Glutamatergic neuron (in vitro differentiated cells): Measurements from ENCODE around the gene SPANXN2. TPM values are rescaled to one million over a fixed set of nuclear protein-coding genes. Genes with fewer than 3 reads are reported as not detected.
A peak's percentile ranks its signal among the peaks of the same experiment; 100 is the strongest.
"Not testable (repeated sequence)": the region's sequence is repeated elsewhere in the genome, so short reads cannot be mapped to it uniquely, and the experiment has no call there.

Experiments
- DNase-seq: peaks from one replicate; pipeline ENCODE4 v3.0.0; 2022
- H3K27ac Mint-ChIP-seq: one replicate; pipeline ENCODE4 v1.8.0; 2020; ENCODE audit warnings: mild to moderate bottlenecking, mixed read lengths, inconsistent platforms; ENCODE audit not compliant: unreplicated experiment
- H3K27me3 Mint-ChIP-seq: one replicate; pipeline ENCODE4 v1.8.0; 2020; ENCODE audit warnings: mild to moderate bottlenecking, moderate library complexity, mixed read lengths, inconsistent platforms; ENCODE audit not compliant: unreplicated experiment
- H3K36me3 Mint-ChIP-seq: one replicate; pipeline ENCODE4 v1.8.0; 2020; ENCODE audit warnings: mild to moderate bottlenecking, mixed read lengths, inconsistent platforms; ENCODE audit not compliant: unreplicated experiment
- H3K4me1 Mint-ChIP-seq: one replicate; pipeline ENCODE4 v1.8.0; 2020; ENCODE audit warnings: mild to moderate bottlenecking, low read depth, mixed read lengths, inconsistent platforms; ENCODE audit not compliant: unreplicated experiment
- H3K4me3 Mint-ChIP-seq: one replicate; pipeline ENCODE4 v1.8.0; 2020; ENCODE audit warnings: mild to moderate bottlenecking, mixed read lengths, inconsistent platforms; ENCODE audit not compliant: unreplicated experiment
- H3K9me3 Mint-ChIP-seq: one replicate; pipeline ENCODE4 v1.8.0; 2020; ENCODE audit warnings: mild to moderate bottlenecking, moderate library complexity, mixed read lengths, inconsistent platforms; ENCODE audit not compliant: unreplicated experiment
- long read RNA-seq: library from polyadenylated mRNA; unstranded; transcript quantifications from one replicate; pipeline ENCODE4 v2.0.0, GENCODE V29; 2020; ENCODE audit not compliant: unreplicated experiment
- total RNA-seq: library from RNA; stranded (reverse); fragmentation: NEBNext Ultra II Directional; extraction: Animal tissue kit (Norgen Biotek cat#: 25700); gene quantifications from one replicate; pipeline ENCODE4 v1.2.1, GENCODE V29; 2021; ENCODE audit not compliant: unreplicated experiment
- TF ChIP-seq, protein P1 (sequence below): fragments of 200-600 bp; sonication (generic); IDR thresholded peaks from one replicate; pipeline ENCODE4 v1.5.0; 2021; ENCODE audit not compliant: partially characterized antibody, unreplicated experiment

The SPANXN2 gene
- total RNA-seq, result not detected
- long read RNA-seq, result 0 reads

DNA sequence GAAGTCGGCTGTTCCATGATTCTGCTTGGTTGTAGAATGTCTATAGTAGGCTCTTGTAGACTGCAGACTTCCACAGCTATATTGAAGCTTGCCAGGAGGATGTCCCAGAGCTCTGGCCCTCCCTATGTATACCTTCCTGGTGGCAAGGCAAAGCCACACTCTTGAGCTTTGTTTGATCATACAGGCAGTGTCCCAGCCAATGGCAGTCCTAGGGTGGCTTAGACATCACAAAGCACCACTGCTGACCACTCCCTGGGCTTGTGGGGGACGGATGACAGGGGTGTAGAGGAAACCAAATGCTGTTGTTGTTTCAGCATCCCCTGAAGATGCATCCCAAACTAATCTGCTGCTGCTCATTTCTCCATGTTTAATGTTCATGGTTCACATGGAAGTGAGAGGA lies at the start of gene SPANXN2:
TSS of gene SPANXN2 (minus strand) at position 101 of the 400 bp plus-strand sequence. CDS start at position 17, 84 bp downstream.
- not testable (repeated sequence) for H3K27ac Mint-ChIP-seq, H3K9me3 Mint-ChIP-seq, H3K36me3 Mint-ChIP-seq, H3K4me1 Mint-ChIP-seq, H3K4me3 Mint-ChIP-seq, H3K27me3 Mint-ChIP-seq, DNase-seq

DNA sequence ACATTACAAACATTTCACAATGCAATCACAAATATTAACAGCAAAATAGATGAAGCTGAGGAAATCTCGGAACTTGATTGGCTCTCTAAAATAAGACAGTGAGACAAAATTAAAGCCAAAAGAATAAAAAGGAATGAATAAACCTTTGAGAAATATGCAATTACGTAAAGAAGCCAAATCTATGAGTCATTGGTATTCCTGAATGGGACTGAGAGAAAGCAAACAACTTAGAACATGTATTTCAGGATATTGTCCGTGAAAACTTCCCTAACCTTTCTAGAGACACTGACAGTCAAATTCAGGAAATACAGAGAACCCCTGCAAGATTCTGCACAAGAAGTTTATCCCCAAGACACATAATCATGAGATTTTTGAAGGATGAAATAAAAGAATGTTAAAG lies 48.4 kb upstream of the SPANXN2 start:
- H3K4me3 Mint-ChIP-seq, result no peak overlapping the region
- TF ChIP-seq, protein P1, sequence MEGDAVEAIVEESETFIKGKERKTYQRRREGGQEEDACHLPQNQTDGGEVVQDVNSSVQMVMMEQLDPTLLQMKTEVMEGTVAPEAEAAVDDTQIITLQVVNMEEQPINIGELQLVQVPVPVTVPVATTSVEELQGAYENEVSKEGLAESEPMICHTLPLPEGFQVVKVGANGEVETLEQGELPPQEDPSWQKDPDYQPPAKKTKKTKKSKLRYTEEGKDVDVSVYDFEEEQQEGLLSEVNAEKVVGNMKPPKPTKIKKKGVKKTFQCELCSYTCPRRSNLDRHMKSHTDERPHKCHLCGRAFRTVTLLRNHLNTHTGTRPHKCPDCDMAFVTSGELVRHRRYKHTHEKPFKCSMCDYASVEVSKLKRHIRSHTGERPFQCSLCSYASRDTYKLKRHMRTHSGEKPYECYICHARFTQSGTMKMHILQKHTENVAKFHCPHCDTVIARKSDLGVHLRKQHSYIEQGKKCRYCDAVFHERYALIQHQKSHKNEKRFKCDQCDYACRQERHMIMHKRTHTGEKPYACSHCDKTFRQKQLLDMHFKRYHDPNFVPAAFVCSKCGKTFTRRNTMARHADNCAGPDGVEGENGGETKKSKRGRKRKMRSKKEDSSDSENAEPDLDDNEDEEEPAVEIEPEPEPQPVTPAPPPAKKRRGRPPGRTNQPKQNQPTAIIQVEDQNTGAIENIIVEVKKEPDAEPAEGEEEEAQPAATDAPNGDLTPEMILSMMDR, result no peak
- H3K9me3 Mint-ChIP-seq, result peaks cover 2% of the 10 kb centered on the region
- H3K36me3 Mint-ChIP-seq, result no peaks in the 10 kb centered on the region
- H3K27ac Mint-ChIP-seq, result no peak overlapping the region
- no peak for DNase-seq
- H3K27me3 Mint-ChIP-seq, result no peaks in the 10 kb centered on the region
- H3K4me1 Mint-ChIP-seq, result no peaks in the 10 kb centered on the region

DNA sequence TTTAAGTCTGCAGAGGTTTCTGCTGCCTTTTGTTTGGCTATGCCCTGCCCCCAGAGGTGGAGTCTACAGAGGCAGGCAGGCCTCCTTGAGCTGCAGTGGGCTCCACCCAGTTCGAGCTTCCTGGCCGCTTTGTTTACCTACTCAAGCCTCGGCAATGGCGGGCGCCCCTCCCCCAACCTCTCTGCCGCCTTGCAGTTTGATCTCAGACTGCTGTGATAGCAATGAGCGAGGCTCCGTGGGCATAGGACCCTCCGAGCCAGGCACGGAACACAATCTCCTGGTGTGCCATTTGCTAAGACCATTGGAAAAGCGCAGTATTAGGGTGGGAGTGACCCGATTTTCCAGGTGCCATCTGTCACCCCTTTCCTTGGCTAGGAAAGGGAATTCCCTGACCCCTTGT lies 47.2 kb upstream of the SPANXN2 start:
- not testable (repeated sequence) for DNase-seq, H3K36me3 Mint-ChIP-seq, H3K27me3 Mint-ChIP-seq, H3K4me1 Mint-ChIP-seq, H3K9me3 Mint-ChIP-seq, H3K27ac Mint-ChIP-seq, H3K4me3 Mint-ChIP-seq

- Mint-ChIP-seq H3K27ac (no peak overlapping the region), H3K9me3 (peaks cover 2% of the 10 kb centered on the region), H3K4me3 (no peak overlapping the region), H3K36me3 (no peaks in the 10 kb centered on the region), H3K4me1 (no peaks in the 10 kb centered on the region), H3K27me3 (no peaks in the 10 kb centered on the region)
- TF ChIP-seq, protein P1, result no peak
- no peak for DNase-seq
Measured at GRCh38 chrX:143757887-143758286, 37.3 kb upstream of the SPANXN2 start.

DNA sequence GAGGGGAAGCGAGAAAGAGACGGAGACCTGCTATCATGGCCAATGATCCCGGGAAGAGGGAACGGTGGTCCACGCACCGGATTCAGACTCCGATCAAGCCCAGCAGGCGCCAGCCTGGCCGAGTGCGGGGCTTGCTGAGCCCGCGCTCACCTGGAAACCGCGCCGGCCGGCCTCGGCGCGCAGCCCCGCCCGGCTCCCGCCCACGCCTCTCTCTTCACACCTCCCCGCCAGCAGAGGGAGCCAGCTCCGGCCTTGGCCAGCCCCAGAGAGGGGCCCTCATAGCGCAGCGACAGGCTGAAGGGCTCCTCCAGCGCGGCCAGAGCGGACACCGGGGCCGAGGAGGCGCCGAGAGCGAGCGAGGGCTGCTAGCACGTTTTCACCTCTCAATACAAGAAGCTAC lies 36.8 kb upstream of the SPANXN2 start:
- Mint-ChIP-seq H3K36me3 (no peaks in the 10 kb centered on the region), H3K27ac (no peak overlapping the region)

DNA sequence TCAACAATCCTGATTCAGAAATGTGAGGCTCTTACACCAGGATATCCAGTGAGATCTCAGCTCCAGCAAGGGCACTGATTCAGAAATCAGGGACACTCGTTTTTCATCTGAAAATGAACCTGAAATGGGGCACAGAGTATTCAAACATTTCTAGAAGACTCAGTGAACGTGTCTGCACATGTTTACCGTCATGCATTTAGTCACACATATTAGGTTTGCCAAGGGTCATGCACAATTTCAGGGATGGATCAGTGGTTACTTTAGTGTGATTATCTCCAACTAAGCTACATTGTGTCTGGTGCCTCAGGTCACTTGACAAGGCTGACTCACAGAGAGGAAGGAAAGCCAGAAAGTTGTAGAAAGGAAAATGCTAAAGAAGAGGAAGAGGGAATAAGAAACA lies 33.6 kb upstream of the SPANXN2 start:
- Mint-ChIP-seq H3K4me1 (no peaks in the 10 kb centered on the region), H3K27ac (no peak overlapping the region), H3K36me3 (no peaks in the 10 kb centered on the region), H3K4me3 (no peak overlapping the region), H3K27me3 (no peaks in the 10 kb centered on the region), H3K9me3 (peaks cover 2% of the 10 kb centered on the region)
- no peak for DNase-seq
- TF ChIP-seq, protein P1, result no peak

More for the DNA sequence above, 36.8 kb upstream of the SPANXN2 start:
- Mint-ChIP-seq H3K27me3 (no peaks in the 10 kb centered on the region), H3K4me1 (no peaks in the 10 kb centered on the region), H3K4me3 (no peak overlapping the region), H3K9me3 (peaks cover 2% of the 10 kb centered on the region)
- TF ChIP-seq, protein P1, result no peak
- DNase-seq, result peak; percentile 35
